ENCODE measurements around the gene DUXB. TPM values are rescaled to one million over a fixed set of nuclear protein-coding genes. Genes with fewer than 3 reads are reported as not detected.
A peak's percentile ranks its signal among the peaks of the same experiment; 100 is the strongest.

The DUXB gene, protein sequence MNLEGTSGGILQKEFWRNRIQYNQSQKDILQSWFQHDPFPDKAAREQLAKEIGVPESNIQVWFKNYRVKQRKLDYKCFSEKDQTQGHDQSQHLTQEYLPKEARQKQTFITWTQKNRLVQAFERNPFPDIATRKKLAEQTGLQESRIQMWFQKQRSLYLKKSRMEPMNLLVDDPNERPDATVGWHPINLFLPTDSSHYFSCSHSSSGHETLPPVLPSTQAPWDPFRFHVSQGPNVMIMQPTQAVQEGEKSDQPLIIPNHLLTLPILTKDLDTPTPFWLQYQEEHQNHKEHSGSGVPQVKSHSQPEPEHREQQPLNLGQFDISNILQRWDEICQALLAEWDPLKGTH
- total RNA-seq (2014; rRNA removed; shearing (Covaris generic); ENCODE audit: low replicate concordance) = not detected in 2 replicates

DNA sequence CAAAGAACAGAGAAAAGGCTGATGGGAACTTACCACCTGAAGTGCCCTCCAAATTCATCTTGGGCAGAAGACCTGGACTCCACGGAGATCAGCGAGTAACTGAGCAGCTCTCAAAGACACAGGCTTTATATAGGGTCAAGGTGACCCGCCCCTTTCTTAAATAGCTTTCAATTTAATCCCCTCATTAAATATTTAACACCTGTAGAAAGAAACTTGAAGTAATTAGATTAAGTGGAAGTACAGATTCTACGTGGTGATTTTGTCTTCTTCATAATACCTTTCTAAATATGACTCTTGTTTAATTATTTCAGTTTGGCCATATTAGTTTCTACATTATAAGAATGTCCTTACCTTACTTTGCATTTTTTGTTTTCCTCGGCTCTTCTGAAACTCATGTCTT, at the start of gene DUXB:
Gene DUXB (minus strand): TSS at position 101 of the 400 bp plus-strand sequence. CDS start 43 bp downstream, at position 58.
- in situ Hi-C loops (cut with HindIII; ENCODE audit: low pct_unique_long_range_greater_than_20kb, low sequenced_read_pairs) = no loop called here
- DNase-seq (ENCODE audit: low read depth) = no peak

DNA sequence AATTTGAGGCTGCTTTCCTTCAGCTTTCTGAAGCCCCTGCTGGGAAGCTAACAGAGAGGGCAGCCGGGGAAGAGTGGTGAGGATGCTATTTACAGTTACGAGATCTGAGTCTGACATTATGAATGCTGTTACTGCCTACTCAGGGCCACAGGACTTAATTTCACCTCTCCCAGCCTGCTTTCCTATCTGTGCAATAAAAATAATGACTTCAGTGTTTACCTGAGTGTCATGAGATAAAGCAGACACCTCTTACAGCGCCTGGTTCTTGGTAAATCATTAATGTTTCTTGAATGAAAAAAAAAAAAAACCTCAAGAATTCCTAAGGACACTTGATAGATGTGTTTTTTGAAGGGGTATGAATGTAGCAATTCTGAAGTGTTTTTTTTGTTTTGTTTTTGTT, 49.3 kb upstream of the DUXB start:
- peak; percentile 47 for DNase-seq (ENCODE audit: low read depth)
- in situ Hi-C loops (cut with HindIII; ENCODE audit: low pct_unique_long_range_greater_than_20kb, low sequenced_read_pairs) = no loop called here

DNA sequence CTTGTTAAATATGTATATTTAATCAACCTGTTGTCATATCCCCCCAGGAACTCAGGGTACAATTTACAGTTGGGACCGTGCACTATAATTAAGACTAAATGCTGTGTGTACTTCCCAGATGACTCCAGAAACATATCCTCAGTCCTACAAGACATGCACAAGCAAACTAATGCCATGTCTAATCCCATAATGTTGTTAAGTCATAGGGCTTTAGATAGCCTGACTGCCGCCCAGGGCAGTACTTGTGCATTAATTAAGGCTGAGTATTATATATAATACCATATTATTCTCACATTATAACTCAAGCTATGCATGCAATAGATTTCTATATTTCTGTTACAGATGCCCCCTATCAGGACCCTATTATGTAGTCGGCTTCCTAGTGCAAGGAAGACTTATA, 45.1 kb upstream of the DUXB start:
- no peak for DNase-seq (ENCODE audit: low read depth)

DNA sequence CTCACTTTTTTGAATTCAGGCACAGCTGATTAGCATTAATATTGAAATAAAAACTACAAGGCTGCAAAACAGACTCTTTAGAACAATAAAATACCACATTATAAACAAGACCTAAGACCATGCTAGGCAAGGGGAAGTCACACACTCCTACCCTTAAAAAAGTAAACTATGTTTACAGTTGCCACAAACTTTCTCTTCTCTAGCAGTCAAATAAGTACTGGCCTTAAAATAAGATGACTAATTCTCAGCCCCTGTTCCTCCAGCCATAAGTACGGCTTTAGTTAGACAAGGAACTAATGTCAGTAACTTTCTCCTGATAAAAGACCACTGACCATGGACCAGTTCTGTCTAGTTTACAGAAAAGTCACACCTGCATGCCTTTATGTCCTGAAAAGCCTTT, 44.6 kb upstream of the DUXB start:
- in situ Hi-C loops (cut with HindIII; ENCODE audit: low pct_unique_long_range_greater_than_20kb, low sequenced_read_pairs) = no loop called here
- DNase-seq (ENCODE audit: low read depth) = no peak

More for the DNA sequence above, 45.1 kb upstream of the DUXB start:
- in situ Hi-C loops (cut with HindIII; ENCODE audit: low pct_unique_long_range_greater_than_20kb, low sequenced_read_pairs) = no loop called here

DNA sequence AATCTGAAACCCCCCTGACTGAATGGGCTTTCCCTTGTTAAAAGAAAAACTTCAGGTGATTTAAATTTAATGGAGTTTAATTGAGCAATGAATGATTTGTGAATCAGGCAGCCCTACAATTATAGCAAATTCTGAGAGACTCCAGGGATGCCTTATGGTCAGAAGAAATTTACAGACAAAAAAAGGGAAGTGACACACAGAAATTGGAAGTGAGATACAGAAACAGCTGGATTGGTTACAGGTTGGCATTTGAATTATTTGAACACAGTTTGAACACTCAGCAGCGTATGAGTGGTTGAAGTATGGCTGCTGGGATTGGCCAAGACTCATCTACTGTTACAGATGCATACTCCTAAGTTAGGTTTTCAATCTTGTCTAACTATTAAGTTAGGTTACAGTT, 44.0 kb upstream of the DUXB start:
- in situ Hi-C loops (cut with HindIII; ENCODE audit: low pct_unique_long_range_greater_than_20kb, low sequenced_read_pairs) = no loop called here
- no peak for DNase-seq (ENCODE audit: low read depth)

DNA sequence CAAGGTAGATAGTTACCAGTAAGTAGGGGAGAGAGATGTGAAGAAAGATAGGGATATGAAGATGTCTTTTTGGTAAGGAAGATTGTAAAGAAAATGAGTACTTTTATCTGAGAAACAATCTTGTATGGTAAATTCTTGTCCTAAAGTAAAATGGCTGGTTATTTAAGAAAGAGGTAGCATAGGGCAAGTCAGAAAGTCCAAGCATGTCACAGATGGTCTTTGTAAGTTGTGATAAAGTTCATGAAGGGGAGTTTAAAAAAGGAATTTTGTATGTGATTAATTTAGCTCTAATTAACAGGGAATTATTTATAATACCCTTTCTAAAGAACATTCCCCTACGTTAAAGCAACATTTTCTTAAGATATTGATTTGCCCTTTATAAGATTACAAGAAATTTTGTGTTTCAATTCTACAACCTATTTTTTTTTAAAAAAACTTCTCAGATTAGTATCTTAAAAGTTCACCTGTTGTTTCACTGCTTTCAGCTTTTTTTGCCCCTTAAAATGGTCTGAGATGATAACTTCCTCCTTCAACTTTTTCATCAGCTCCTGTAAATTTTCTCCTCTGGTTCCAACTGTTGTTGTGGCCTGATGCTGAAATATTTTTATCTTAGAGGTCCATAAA, 41.3 kb upstream of the DUXB start:
- DNase-seq (ENCODE audit: low read depth) = peak; percentile 20
- in situ Hi-C loops (cut with HindIII; ENCODE audit: low pct_unique_long_range_greater_than_20kb, low sequenced_read_pairs) = no loop called here

DNA sequence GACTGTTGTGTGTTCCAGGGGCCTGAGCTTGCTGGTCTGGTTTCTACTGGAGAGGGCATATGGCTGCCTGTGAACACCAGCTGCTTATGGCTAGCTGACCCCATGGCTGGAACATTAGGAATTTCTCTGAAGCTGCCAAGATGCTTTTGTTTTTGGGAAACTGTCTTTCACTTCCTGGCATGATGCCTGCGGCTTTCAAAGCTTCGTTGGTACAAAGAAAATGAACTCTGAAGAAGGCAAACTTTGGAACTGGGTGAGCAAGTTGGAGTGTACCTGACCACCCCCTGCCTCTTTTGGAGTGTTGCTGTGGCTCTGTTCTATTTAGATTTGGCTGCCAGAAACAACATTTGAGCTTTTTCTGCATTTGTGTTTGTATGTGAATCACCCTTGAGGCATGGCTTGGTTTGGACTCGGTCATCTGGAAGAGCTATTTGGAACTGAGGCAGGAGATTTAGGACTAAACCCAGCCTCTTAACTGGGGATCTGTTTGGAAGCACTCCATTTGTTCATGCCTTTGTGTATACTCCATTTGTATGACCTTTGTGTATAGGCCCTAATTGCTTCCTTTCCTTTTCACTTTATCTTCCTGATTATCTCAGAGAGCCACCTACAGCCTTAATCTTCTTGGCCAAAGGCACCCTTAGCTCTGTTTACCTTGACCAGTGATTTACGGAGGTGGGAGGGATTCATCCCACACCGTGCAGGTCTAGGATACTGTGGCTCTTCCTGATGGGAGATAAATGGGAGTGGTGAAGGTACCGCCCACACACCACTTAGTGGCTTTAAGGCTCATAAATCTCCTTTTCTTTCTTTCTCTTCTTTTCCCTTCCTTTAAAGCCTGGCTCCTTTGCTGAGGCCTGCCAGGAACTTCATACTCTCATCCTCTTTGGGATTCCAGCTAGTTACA, 32.3 kb upstream of the DUXB start:
- in situ Hi-C loops (cut with HindIII; ENCODE audit: low pct_unique_long_range_greater_than_20kb, low sequenced_read_pairs) = no loop called here
- DNase-seq (ENCODE audit: low read depth) = peak; percentile 71

DNA sequence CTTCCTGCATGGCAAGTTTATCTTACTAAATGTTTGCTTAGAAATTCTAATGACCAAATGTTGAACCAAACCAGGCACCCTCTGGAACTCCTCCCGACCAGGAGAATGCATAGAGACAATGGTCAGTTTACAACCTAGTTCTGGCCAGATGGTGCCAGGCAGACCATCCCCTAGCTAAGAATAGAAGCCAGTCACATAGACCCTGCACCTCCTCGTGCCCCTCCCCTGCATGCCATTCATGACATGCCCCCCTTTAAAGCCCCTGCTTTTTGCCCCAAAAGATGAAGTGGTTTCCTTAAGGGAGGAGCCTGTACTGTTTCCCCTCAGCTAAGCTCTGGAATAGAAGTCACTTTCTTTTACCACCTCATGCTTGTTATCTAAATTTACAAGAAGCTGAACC, 31.6 kb upstream of the DUXB start:
- DNase-seq (ENCODE audit: low read depth) = no peak
- in situ Hi-C loops (cut with HindIII; ENCODE audit: low pct_unique_long_range_greater_than_20kb, low sequenced_read_pairs) = no loop called here

DNA sequence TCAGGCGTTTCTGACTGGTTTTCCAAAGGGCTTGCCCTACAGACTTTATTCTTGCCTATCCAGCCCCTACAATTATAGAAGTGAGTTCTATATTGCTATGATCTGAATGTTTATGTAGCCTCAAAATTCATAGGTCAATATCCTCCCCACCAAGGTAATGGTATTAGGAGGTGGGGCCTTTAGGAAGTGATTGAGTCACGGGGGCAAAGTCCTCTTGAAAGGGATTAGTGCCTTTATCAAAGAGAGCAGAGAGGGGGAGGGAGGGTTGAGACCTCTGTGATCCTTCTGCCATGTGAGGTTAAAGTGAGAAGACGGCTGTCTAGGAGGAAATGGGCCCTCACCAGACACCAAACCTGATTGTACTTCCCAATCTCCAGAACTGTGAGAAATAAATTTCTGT, 26.0 kb upstream of the DUXB start:
- in situ Hi-C loops (cut with HindIII; ENCODE audit: low pct_unique_long_range_greater_than_20kb, low sequenced_read_pairs) = no loop called here
- no peak for DNase-seq (ENCODE audit: low read depth)

DNA sequence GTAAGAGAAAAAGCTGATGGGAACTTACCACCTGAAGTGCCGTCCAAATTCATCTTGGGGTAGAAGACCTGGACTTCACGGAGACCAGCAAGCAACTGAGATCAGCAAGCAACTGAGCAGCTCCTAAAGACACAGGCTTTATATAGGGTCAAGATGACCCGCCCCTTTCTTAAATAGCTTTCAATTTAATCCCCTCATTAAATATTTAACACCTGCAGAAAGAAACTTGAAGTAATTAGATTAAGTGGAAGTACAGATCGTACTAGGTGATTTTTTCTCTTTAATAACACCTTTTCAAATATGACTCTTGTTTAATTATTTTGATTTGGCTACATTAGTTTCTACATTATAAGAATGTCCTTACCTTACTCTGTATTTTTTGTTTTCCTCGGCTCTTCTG, 25.1 kb upstream of the DUXB start, which contains the start of gene CPHXL:
Gene CPHXL (minus strand): TSS at position 101 of the 400 bp plus-strand sequence. CDS start 48 bp downstream, at position 53.
- no peak for DNase-seq (ENCODE audit: low read depth)
- in situ Hi-C loops (cut with HindIII; ENCODE audit: low pct_unique_long_range_greater_than_20kb, low sequenced_read_pairs) = no loop called here

DNA sequence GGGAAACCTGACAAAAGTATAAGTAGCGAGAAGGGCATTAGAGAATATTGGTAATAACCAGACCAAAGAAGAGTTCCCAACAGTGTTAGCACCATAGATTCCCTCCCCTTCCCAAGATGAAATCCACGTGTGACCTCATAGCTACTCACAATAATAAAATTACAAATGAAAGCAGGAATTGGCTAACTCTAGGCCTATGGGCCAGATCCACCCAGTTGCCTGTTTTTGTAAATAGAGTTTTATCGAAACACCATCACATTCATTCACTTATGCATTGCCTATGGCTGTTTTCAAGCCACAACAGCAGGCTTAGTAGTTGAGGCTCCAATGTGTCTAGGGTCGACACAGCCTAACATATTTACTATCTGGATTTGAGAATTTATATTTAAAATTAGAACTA, 17.2 kb upstream of the DUXB start:
- DNase-seq (ENCODE audit: low read depth) = no peak
- in situ Hi-C loops (cut with HindIII; ENCODE audit: low pct_unique_long_range_greater_than_20kb, low sequenced_read_pairs) = no loop called here

DNA sequence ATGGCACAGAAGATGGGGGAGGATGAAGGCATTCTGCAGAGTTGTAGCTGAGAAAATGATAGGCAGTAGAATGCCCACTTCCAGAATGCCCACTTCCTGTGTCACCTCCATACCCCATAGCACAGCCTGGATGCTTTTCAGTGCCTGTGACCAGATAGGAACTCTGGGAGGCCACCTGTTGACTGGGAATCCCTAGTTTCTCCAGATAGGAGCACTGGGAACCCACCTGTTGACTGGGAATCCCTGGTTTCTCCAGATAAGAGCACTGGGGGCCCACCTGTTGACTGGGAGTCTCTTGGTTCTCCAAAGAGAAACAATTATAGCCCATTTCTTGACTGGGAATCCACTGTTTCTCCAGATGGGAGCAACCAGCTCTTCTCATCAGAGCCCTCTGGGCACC, 13.4 kb upstream of the DUXB start:
- in situ Hi-C loops (cut with HindIII; ENCODE audit: low pct_unique_long_range_greater_than_20kb, low sequenced_read_pairs) = no loop called here
- no peak for DNase-seq (ENCODE audit: low read depth)

DNA sequence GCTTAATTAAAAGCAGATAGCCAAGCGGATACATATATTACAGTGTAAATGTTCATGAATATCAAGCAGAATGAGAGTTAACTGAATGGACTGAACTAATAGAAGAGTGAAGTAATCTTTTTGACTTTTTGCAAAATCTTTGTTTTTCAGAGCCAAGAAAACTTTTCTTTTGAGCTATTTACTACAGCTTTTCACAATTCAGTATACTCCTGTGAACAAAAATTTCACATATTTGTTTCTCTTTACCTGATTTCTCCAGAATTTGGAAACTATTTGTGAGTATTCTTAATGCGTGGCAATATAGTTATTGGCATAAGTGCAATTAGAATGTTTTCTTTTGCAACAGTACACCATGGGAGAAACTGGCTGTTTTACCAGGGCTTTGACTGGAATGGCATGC, 9.1 kb upstream of the DUXB start:
- DNase-seq (ENCODE audit: low read depth) = peak; percentile 10

DNA sequence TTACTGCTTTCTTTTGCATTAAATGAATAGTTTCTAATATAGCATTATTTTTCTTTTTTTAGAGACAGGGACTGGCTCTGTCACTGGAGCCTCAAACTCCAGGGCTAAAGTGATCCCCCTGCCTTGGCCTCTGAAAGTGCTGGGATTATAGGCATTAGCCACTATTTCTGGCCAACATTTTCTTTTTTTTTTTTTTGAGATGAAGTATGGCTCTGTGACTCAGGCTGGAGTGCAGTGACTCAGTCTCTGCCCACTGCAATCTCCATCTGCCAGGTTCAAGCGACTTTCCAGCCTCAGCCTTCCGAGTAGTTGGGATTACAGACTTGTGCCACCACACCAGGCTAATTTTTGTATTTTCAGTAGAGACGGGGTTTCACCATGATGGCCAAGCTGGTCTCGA, 2.0 kb upstream of the DUXB start:
- in situ Hi-C loops (cut with HindIII; ENCODE audit: low pct_unique_long_range_greater_than_20kb, low sequenced_read_pairs) = no loop called here
- DNase-seq (ENCODE audit: low read depth) = no peak

More for the DNA sequence above, 9.1 kb upstream of the DUXB start:
- in situ Hi-C loops (cut with HindIII; ENCODE audit: low pct_unique_long_range_greater_than_20kb, low sequenced_read_pairs) = no loop called here

DNA sequence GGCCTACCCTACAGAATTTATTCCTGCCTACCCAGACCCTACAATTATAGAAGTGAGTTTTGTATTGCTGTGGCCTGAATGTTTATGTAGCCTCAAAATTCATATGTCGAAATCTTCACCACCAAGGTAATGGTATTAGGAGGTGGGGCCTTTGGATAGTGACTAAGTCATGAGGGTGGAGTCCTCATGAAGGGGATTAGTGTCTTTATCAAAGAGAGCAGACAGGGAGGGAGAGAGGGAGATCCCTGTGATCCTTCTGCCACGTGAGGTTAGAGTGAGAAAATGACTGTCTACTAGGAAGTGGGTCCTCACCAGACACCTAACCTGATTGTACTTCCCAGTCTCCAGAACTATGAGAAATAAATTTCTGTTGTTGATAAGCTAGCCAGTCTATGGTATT, 981 bp upstream of the DUXB start:
- DNase-seq (ENCODE audit: low read depth) = no peak
- in situ Hi-C loops (cut with HindIII; ENCODE audit: low pct_unique_long_range_greater_than_20kb, low sequenced_read_pairs) = no loop called here

DNA sequence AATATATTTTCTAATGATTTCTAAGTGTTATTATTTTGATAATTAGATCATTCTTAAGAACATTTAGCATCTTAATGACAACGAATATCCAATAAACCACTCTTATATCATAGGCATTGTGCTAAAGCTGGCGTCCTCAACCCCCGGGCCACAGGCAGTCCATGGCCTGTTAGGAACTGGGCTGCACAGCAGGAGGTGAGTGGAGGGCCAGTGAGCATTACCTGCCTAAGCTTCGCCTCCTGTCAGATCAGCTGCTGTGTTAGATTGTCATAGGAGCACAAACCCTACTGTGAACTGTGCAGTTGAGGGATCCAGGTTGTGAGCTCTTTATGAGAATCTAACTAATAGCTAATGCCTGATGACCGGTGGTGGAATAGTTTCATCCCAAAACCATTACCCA, 3.7 kb downstream of the DUXB start:
- in situ Hi-C loops (cut with HindIII; ENCODE audit: low pct_unique_long_range_greater_than_20kb, low sequenced_read_pairs) = no loop called here
- DNase-seq (ENCODE audit: low read depth) = no peak

DNA sequence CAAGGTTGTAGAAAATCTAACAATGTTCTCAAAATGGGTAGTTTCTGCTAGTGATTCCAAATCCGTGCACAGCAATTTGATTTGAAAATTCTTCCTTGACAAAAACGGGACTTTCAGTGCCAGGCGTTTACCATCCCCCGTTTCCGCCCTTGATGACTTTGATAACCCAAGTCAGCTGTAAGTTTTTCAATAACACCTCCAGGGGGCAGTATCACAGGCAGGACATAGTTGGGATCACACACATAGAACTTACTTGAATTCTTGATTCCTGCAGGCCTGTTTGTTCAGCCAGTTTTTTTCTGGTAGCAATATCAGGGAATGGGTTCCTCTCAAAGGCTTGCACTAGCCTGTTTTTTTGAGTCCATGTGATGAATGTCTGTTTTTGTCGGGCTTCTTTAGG, 5.6 kb downstream of the DUXB start:
- in situ Hi-C loops (cut with HindIII; ENCODE audit: low pct_unique_long_range_greater_than_20kb, low sequenced_read_pairs) = no loop called here
- DNase-seq (ENCODE audit: low read depth) = no peak

DNA sequence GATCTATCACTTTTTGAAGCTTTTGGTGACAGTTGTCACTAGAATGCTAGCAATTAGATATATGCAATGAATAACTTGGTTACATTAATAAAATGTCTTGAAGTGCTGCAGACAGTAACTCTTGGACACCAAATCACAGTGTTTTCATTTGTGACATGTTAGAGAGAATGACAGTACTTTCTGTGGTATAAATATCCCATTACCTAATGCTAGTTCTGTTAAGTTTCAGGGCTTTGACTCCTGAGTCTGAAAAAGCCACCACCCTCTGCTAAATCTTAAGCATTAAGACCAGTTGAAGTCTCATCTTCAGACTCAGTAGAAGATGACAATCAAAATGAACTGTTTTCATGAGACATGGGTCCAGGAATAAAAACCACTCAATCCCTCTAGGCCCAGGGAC, 13.9 kb downstream of the DUXB start:
- in situ Hi-C loops (cut with HindIII; ENCODE audit: low pct_unique_long_range_greater_than_20kb, low sequenced_read_pairs) = no loop called here
- no peak for DNase-seq (ENCODE audit: low read depth)

DNA sequence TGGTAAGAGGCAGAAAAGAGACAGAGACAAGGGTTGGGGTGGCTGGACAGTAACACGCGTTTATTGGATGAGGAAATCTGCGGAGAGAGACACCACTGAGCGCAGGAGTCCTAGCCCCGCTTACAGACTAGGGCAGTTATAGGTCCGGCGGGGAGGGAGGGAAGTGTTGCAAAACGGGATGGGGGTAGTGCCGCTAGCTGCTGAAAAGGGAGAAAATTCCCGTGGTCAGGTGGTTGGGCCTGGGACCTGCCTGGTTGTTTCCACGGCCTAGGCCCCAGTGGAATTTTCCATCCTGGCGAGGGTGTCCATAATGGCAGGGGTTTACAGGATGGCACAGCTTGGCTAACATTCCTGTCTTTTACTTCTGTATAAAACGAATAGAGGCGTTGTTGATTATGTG, 19.0 kb downstream of the DUXB start:
- in situ Hi-C loops (cut with HindIII; ENCODE audit: low pct_unique_long_range_greater_than_20kb, low sequenced_read_pairs) = no loop called here
- DNase-seq (ENCODE audit: low read depth) = no peak

Measured in Caki2 (cell line).